ENCODE measurements around the gene GOLGA5.
"Not testable (repeated sequence)": the region's sequence is repeated elsewhere in the genome, so short reads cannot be mapped to it uniquely, and the experiment has no call there.

Gene GOLGA5

GRCh38 chr14:92770484-92770883, 23.6 kb upstream of the GOLGA5 start:
- no CpG with 5 or more reads among the region's 2 CpGs for WGBS (ENCODE audit: extremely low coverage, insufficient coverage, low lambda C conversion rate)
- DNase-seq = no peak
- H3K36me3 ChIP-seq (ENCODE audit: control insufficient read depth, insufficient read depth, low read length) = no peaks in the 10 kb centered on the region
- no peak overlapping the region for H3K9ac ChIP-seq (ENCODE audit: low read length)
- no peak overlapping the region for H3K27ac ChIP-seq (ENCODE audit: low read depth, low read length)
- H4K8ac ChIP-seq (ENCODE audit: low read depth, low read length) = no peak overlapping the region
- no peak overlapping the region for H3K18ac ChIP-seq (ENCODE audit: low read length)
- no peaks in the 10 kb centered on the region for H3K4me1 ChIP-seq (ENCODE audit: control insufficient read depth, low read depth, low read length)
- no peak overlapping the region for H3K4ac ChIP-seq (ENCODE audit: low read depth, low read length)
- H3K4me3 ChIP-seq (ENCODE audit: low read length) = no peak overlapping the region
- no peak overlapping the region for H4K5ac ChIP-seq (ENCODE audit: low read length)
- H2BK5ac ChIP-seq (ENCODE audit: low read length) = no peak overlapping the region
- no peak overlapping the region for H3K56ac ChIP-seq (ENCODE audit: low read length)
- no peak overlapping the region for H3K4me2 ChIP-seq (ENCODE audit: low read length)
- no peak overlapping the region for H2BK120ac ChIP-seq (ENCODE audit: low read depth, low read length)
- H3K27me3 ChIP-seq (ENCODE audit: insufficient read depth, low read length, poor library complexity) = no peaks in the 10 kb centered on the region
- no peak overlapping the region for H3K23ac ChIP-seq (ENCODE audit: low read length)
- no peak overlapping the region for H2BK15ac ChIP-seq (replicated peaks; ENCODE audit: low read depth)
- no peaks in the 10 kb centered on the region for H3K79me2 ChIP-seq (ENCODE audit: control insufficient read depth, insufficient read depth, low read length)
- no peak overlapping the region for H2AK5ac ChIP-seq (ENCODE audit: low read length)
- no peaks in the 10 kb centered on the region for H3K79me1 ChIP-seq (ENCODE audit: low read length)

GRCh38 chr14:92774572-92774971, 19.5 kb upstream of the GOLGA5 start:
- H3K4me3 ChIP-seq (ENCODE audit: low read length) = no peak overlapping the region
- H3K79me1 ChIP-seq (ENCODE audit: low read length) = no peaks in the 10 kb centered on the region
- H3K56ac ChIP-seq (ENCODE audit: low read length) = no peak overlapping the region
- no peak overlapping the region for H4K8ac ChIP-seq (ENCODE audit: low read depth, low read length)
- no peaks in the 10 kb centered on the region for H3K27me3 ChIP-seq (ENCODE audit: insufficient read depth, low read length, poor library complexity)
- H3K9ac ChIP-seq (ENCODE audit: low read length) = no peak overlapping the region
- no peaks in the 10 kb centered on the region for H3K4me1 ChIP-seq (ENCODE audit: control insufficient read depth, low read depth, low read length)
- no peak overlapping the region for H3K4me2 ChIP-seq (ENCODE audit: low read length)
- no peak overlapping the region for H3K27ac ChIP-seq (ENCODE audit: low read depth, low read length)
- no peak overlapping the region for H3K23ac ChIP-seq (ENCODE audit: low read length)
- H3K79me2 ChIP-seq (ENCODE audit: control insufficient read depth, insufficient read depth, low read length) = no peaks in the 10 kb centered on the region
- H3K18ac ChIP-seq (ENCODE audit: low read length) = no peak overlapping the region
- H2BK15ac ChIP-seq (replicated peaks; ENCODE audit: low read depth) = no peak overlapping the region
- no CpG with 5 or more reads among the region's 8 CpGs for WGBS (ENCODE audit: extremely low coverage, insufficient coverage, low lambda C conversion rate)
- H2BK120ac ChIP-seq (ENCODE audit: low read depth, low read length) = no peak overlapping the region
- no peak for DNase-seq
- no peak overlapping the region for H2BK5ac ChIP-seq (ENCODE audit: low read length)
- H4K5ac ChIP-seq (ENCODE audit: low read length) = no peak overlapping the region
- no peak overlapping the region for H2AK5ac ChIP-seq (ENCODE audit: low read length)
- no peaks in the 10 kb centered on the region for H3K36me3 ChIP-seq (ENCODE audit: control insufficient read depth, insufficient read depth, low read length)
- no peak overlapping the region for H3K4ac ChIP-seq (ENCODE audit: low read depth, low read length)

GRCh38 chr14:92775292-92775691, 18.8 kb upstream of the GOLGA5 start:
- not testable (repeated sequence) for H3K27ac ChIP-seq (ENCODE audit: low read depth, low read length); H2BK15ac ChIP-seq (replicated peaks; ENCODE audit: low read depth); H3K18ac ChIP-seq (ENCODE audit: low read length); H3K23ac ChIP-seq (ENCODE audit: low read length); DNase-seq; H2AK5ac ChIP-seq (ENCODE audit: low read length); H3K4me2 ChIP-seq (ENCODE audit: low read length); H2BK5ac ChIP-seq (ENCODE audit: low read length); H3K79me1 ChIP-seq (ENCODE audit: low read length); H4K8ac ChIP-seq (ENCODE audit: low read depth, low read length); H2BK120ac ChIP-seq (ENCODE audit: low read depth, low read length); H3K4me3 ChIP-seq (ENCODE audit: low read length); H3K9ac ChIP-seq (ENCODE audit: low read length); H3K56ac ChIP-seq (ENCODE audit: low read length); H3K36me3 ChIP-seq (ENCODE audit: control insufficient read depth, insufficient read depth, low read length); H3K4me1 ChIP-seq (ENCODE audit: control insufficient read depth, low read depth, low read length); H3K4ac ChIP-seq (ENCODE audit: low read depth, low read length); H4K5ac ChIP-seq (ENCODE audit: low read length); H3K79me2 ChIP-seq (ENCODE audit: control insufficient read depth, insufficient read depth, low read length); H3K27me3 ChIP-seq (ENCODE audit: insufficient read depth, low read length, poor library complexity)
- WGBS (ENCODE audit: extremely low coverage, insufficient coverage, low lambda C conversion rate) = no CpG with 5 or more reads among the region's 2 CpGs

- not testable (repeated sequence) for H3K27me3 ChIP-seq (ENCODE audit: insufficient read depth, low read length, poor library complexity); H2BK120ac ChIP-seq (ENCODE audit: low read depth, low read length); H3K4me3 ChIP-seq (ENCODE audit: low read length)
Measured at GRCh38 chr14:92778868-92779565, 15.1 kb upstream of the GOLGA5 start.

GRCh38 chr14:92780444-92781232, 13.5 kb upstream of the GOLGA5 start:
- Histone ChIP-seq H3K79me1 (ENCODE audit: low read length) (no peaks in the 10 kb centered on the region), H2AK5ac (ENCODE audit: low read length) (no peak overlapping the region), H4K8ac (ENCODE audit: low read depth, low read length) (no peak overlapping the region), H3K27ac (ENCODE audit: low read depth, low read length) (no peak overlapping the region), H3K4me2 (ENCODE audit: low read length) (no peak overlapping the region), H3K4me3 (ENCODE audit: low read length) (no peak overlapping the region), H3K56ac (ENCODE audit: low read length) (no peak overlapping the region), H3K36me3 (ENCODE audit: control insufficient read depth, insufficient read depth, low read length) (no peaks in the 10 kb centered on the region), H3K9ac (ENCODE audit: low read length) (no peak overlapping the region), H2BK5ac (ENCODE audit: low read length) (no peak overlapping the region), H3K4me1 (ENCODE audit: control insufficient read depth, low read depth, low read length) (no peaks in the 10 kb centered on the region), H2BK15ac (replicated peaks; ENCODE audit: low read depth) (no peak overlapping the region), H3K27me3 (ENCODE audit: insufficient read depth, low read length, poor library complexity) (no peaks in the 10 kb centered on the region), H3K18ac (ENCODE audit: low read length) (no peak overlapping the region), H3K23ac (ENCODE audit: low read length) (no peak overlapping the region), H3K79me2 (ENCODE audit: control insufficient read depth, insufficient read depth, low read length) (no peaks in the 10 kb centered on the region), H4K5ac (ENCODE audit: low read length) (no peak overlapping the region), H3K4ac (ENCODE audit: low read depth, low read length) (no peak overlapping the region), H2BK120ac (ENCODE audit: low read depth, low read length) (no peak overlapping the region)
- no CpG with 5 or more reads among the region's 7 CpGs for WGBS (ENCODE audit: extremely low coverage, insufficient coverage, low lambda C conversion rate)
- no peak for DNase-seq

More at GRCh38 chr14:92778868-92779565, 15.1 kb upstream of the GOLGA5 start:
- not testable (repeated sequence) for H3K56ac ChIP-seq (ENCODE audit: low read length); H3K36me3 ChIP-seq (ENCODE audit: control insufficient read depth, insufficient read depth, low read length); H3K23ac ChIP-seq (ENCODE audit: low read length); H3K4ac ChIP-seq (ENCODE audit: low read depth, low read length); H3K4me1 ChIP-seq (ENCODE audit: control insufficient read depth, low read depth, low read length); H2BK15ac ChIP-seq (replicated peaks; ENCODE audit: low read depth); H2AK5ac ChIP-seq (ENCODE audit: low read length); H3K18ac ChIP-seq (ENCODE audit: low read length); H3K9ac ChIP-seq (ENCODE audit: low read length); H3K79me2 ChIP-seq (ENCODE audit: control insufficient read depth, insufficient read depth, low read length); H2BK5ac ChIP-seq (ENCODE audit: low read length); H4K5ac ChIP-seq (ENCODE audit: low read length); H3K27ac ChIP-seq (ENCODE audit: low read depth, low read length); H4K8ac ChIP-seq (ENCODE audit: low read depth, low read length); H3K4me2 ChIP-seq (ENCODE audit: low read length); H3K79me1 ChIP-seq (ENCODE audit: low read length)
- DNase-seq = peak; percentile 47
- no CpG with 5 or more reads among the region's 3 CpGs for WGBS (ENCODE audit: extremely low coverage, insufficient coverage, low lambda C conversion rate)
